CD14-positive monocyte (primary cell): ENCODE data around the gene SMARCE1. TPM values are rescaled to one million over a fixed set of nuclear protein-coding genes. Genes with fewer than 3 reads are reported as not detected.

Experiments used
- DNase-seq, 3 donors: peaks; one replicate each; pipeline ENCODE4 v3.0.0-alpha.2; 2011 to 2022
- H2AFZ ChIP-seq: 2 replicates; pipeline ENCODE4 v1.6.0; 2012; ENCODE audit warnings: mild to moderate bottlenecking, low read depth, low read length, inconsistent platforms; ENCODE audit not compliant: insufficient read depth, poor library complexity, severe bottlenecking
- H3K27ac ChIP-seq, 2 donors: 1 replicate in 1 of 2; 2 replicates in 1 of 2; pipeline ENCODE4 v1.5.1; 2012 to 2013; ENCODE audit warnings: low read length in 2 of 2, control low read depth in 1 of 2, inconsistent platforms in 1 of 2, low read depth in 1 of 2, mild to moderate bottlenecking in 1 of 2
- H3K27me3 ChIP-seq, 2 donors: one replicate each; pipeline versions ENCODE4 v1.6.0 to v1.6.1; 2011 to 2013; ENCODE audit warnings: low read length in 2 of 2; ENCODE audit not compliant: control insufficient read depth in 2 of 2, insufficient read depth in 2 of 2
- H3K36me3 ChIP-seq, 2 donors: replicated peaks in 1 of 2; 1 replicate in 1 of 2; 2 replicates in 1 of 2; pipeline versions ENCODE4 v1.5.1 to v1.6.1; 2012 to 2013; ENCODE audit warnings: low read length in 2 of 2, control low read depth in 1 of 2, inconsistent platforms in 1 of 2, mild to moderate bottlenecking in 1 of 2; ENCODE audit not compliant: insufficient read depth in 2 of 2, control insufficient read depth in 1 of 2
- H3K4me1 ChIP-seq, 2 donors: 1 replicate in 1 of 2; 2 replicates in 1 of 2; pipeline versions ENCODE4 v1.5.1 to v1.6.1; 2012 to 2013; ENCODE audit warnings: low read length in 2 of 2, control low read depth in 1 of 2, inconsistent platforms in 1 of 2, mild to moderate bottlenecking in 1 of 2, moderate library complexity in 1 of 2; ENCODE audit not compliant: insufficient read depth in 2 of 2, control insufficient read depth in 1 of 2
- H3K4me2 ChIP-seq: replicated peaks from 2 replicates; pipeline ENCODE3; 2012; ENCODE audit warnings: low read length, moderate library complexity, mild to moderate bottlenecking; ENCODE audit not compliant: poor library complexity, severe bottlenecking; ENCODE audit errors: extremely low read depth
- H3K4me3 ChIP-seq, 3 experiments: fragments of 200-600 bp in 1 of 3; sonication (generic) in 1 of 3; replicated peaks in 1 of 3; 1 replicate in 2 of 3; 2 replicates in 1 of 3; pipeline ENCODE4 v1.5.1; 2011 to 2013; ENCODE audit warnings: low read length in 3 of 3, mild to moderate bottlenecking in 3 of 3, control low read depth in 2 of 3, low read depth in 2 of 3, inconsistent platforms in 1 of 3, moderate library complexity in 1 of 3
- H3K79me2 ChIP-seq: 2 replicates; pipeline ENCODE4 v1.6.0; 2012; ENCODE audit warnings: mild to moderate bottlenecking, control low read depth, inconsistent platforms, low read length, moderate library complexity; ENCODE audit not compliant: insufficient read depth
- H3K9ac ChIP-seq: 2 replicates; pipeline ENCODE4 v1.6.0; 2017; ENCODE audit warnings: low read length, mild to moderate bottlenecking; ENCODE audit not compliant: insufficient read depth, poor library complexity, severe bottlenecking
- H3K9me3 ChIP-seq, 2 donors: replicated peaks in 1 of 2; 1 replicate in 1 of 2; 2 replicates in 1 of 2; pipeline versions ENCODE4 v1.5.1 to v1.6.1; 2012 to 2013; ENCODE audit warnings: low read length in 2 of 2, control low read depth in 1 of 2; ENCODE audit not compliant: control insufficient read depth in 1 of 2, insufficient read depth in 1 of 2
- H4K20me1 ChIP-seq: 2 replicates; pipeline ENCODE4 v1.6.0; 2012; ENCODE audit warnings: mild to moderate bottlenecking, low read length, control low read depth, moderate library complexity; ENCODE audit not compliant: insufficient read depth
- H3K27ac Mint-ChIP-seq, 7 donors: one replicate each; pipeline ENCODE4 v1.8.0; 2020; ENCODE audit warnings: mild to moderate bottlenecking in 7 of 7, mixed read lengths in 7 of 7, moderate library complexity in 6 of 7, inconsistent platforms in 2 of 7
- H3K27me3 Mint-ChIP-seq, 3 donors: one replicate each; pipeline ENCODE4 v1.8.0; 2021 to 2022; ENCODE audit warnings: low read depth in 3 of 3, mild to moderate bottlenecking in 3 of 3, mixed read lengths in 3 of 3, moderate library complexity in 3 of 3, inconsistent platforms in 1 of 3
- H3K36me3 Mint-ChIP-seq, 2 donors: one replicate each; pipeline ENCODE4 v1.8.0; 2020; ENCODE audit warnings: mixed read lengths in 2 of 2, inconsistent platforms in 1 of 2, mild to moderate bottlenecking in 1 of 2
- H3K4me1 Mint-ChIP-seq: one replicate; pipeline ENCODE4 v1.8.0; 2020; ENCODE audit warnings: mild to moderate bottlenecking, mixed read lengths
- H3K4me3 Mint-ChIP-seq, 2 donors: one replicate each; pipeline ENCODE4 v1.8.0; 2020; ENCODE audit warnings: mild to moderate bottlenecking in 2 of 2, mixed read lengths in 2 of 2, moderate library complexity in 1 of 2
- H3K9me3 Mint-ChIP-seq, 7 donors: one replicate each; pipeline ENCODE4 v1.8.0; 2020 to 2022; ENCODE audit warnings: mixed read lengths in 7 of 7, mild to moderate bottlenecking in 6 of 7, moderate library complexity in 6 of 7, inconsistent platforms in 2 of 7
- CTCF ChIP-seq: fragments of 200-600 bp; IDR thresholded peaks from one replicate; pipeline ENCODE4 v1.8.0; 2022; ENCODE audit warnings: antibody characterized with exemption, mild to moderate bottlenecking
- WGBS: methylation state at CpG from one replicate; pipeline ENCODE4 v1.1.5; 2013; ENCODE audit warnings: missing lambda C conversion rate; ENCODE audit not compliant: insufficient coverage; 5-methylcytosine and 5-hydroxymethylcytosine counted together
- intact Hi-C, 2 donors: fragments of 100-400 bp; cut with micrococcal nuclease; formaldehyde crosslinking; loops; one replicate each; pipeline versions ENCODE4 v1.15.0 to v1.15.1; 2023
- polyA plus RNA-seq, 3 donors: library from polyadenylated mRNA; depleted of rRNA in 1 of 3; unstranded in 2 of 3; stranded (reverse) in 1 of 3; fragments of 300-500 nt in 2 of 3; fragments of >200 nt in 1 of 3; fragmentation: Illumina TruSeq in 2 of 3; gene quantifications; 1 replicate in 2 of 3; 2 replicates in 1 of 3; pipeline ENCODE4 v1.2.3, GENCODE V29; 2012 to 2021

Gene SMARCE1
- polyA plus RNA-seq, 3 donors = 18.6 to 127 (median 119) TPM

GRCh38 chr17:40645291-40645690 is 2.3 kb downstream of the SMARCE1 start:
- H3K36me3 ChIP-seq = peaks cover 43 to 54% of the 10 kb centered on the region in 2 donors
- intact Hi-C loops = no loop called here
- no peak for DNase-seq
- H3K4me1 Mint-ChIP-seq = peaks cover 27% of the 10 kb centered on the region
- no peaks in the 10 kb centered on the region for H3K9me3 Mint-ChIP-seq
- peaks cover 0 to 1% (median 0%) of the 10 kb centered on the region in 3 donors for H3K27me3 Mint-ChIP-seq
- no peak overlapping the region for H3K4me2 ChIP-seq
- no peak overlapping the region for H3K4me3 Mint-ChIP-seq
- no peak for TF ChIP-seq CTCF
- peak overlapping the region in 1 of 7 donors; percentile 24 for H3K27ac Mint-ChIP-seq
- H4K20me1 ChIP-seq = peaks cover 19% of the 10 kb centered on the region
- no peak overlapping the region for H3K9ac ChIP-seq
- H3K4me3 ChIP-seq = no peak overlapping the region
- H3K36me3 Mint-ChIP-seq = peaks cover 35 to 51% of the 10 kb centered on the region in 2 donors
- H3K9me3 ChIP-seq = no peaks in the 10 kb centered on the region
- H3K27ac ChIP-seq = peak overlapping the region in 1 of 2 donors; percentile 6
- H3K4me1 ChIP-seq = peaks cover 17 to 23% of the 10 kb centered on the region in 2 donors
- H2AFZ ChIP-seq = no peak overlapping the region
- peaks cover 65% of the 10 kb centered on the region for H3K79me2 ChIP-seq
- no peaks in the 10 kb centered on the region for H3K27me3 ChIP-seq

GRCh38 chr17:40637931-40638330 is 9.7 kb downstream of the SMARCE1 start:
- Histone ChIP-seq H3K79me2 (peaks cover 45% of the 10 kb centered on the region), H3K9ac (no peak overlapping the region), H3K36me3 (peaks cover 97 to 99% of the 10 kb centered on the region in 2 donors), H2AFZ (no peak overlapping the region), H3K4me3 (no peak overlapping the region), H4K20me1 (peaks cover 35% of the 10 kb centered on the region), H3K4me2 (no peak overlapping the region), H3K27ac (no peak overlapping the region), H3K4me1 (no peaks in the 10 kb centered on the region), H3K27me3 (no peaks in the 10 kb centered on the region), H3K9me3 (no peaks in the 10 kb centered on the region)
- no CpG with 5 or more reads among the region's 2 CpGs for WGBS
- peaks cover 84 to 89% of the 10 kb centered on the region in 2 donors for H3K36me3 Mint-ChIP-seq
- DNase-seq = no peak
- H3K4me3 Mint-ChIP-seq = no peak overlapping the region
- no peaks in the 10 kb centered on the region for H3K9me3 Mint-ChIP-seq
- intact Hi-C loops = no loop called here
- no peak for TF ChIP-seq CTCF
- no peak overlapping the region for H3K27ac Mint-ChIP-seq
- peaks cover 2% of the 10 kb centered on the region for H3K4me1 Mint-ChIP-seq
- peaks cover 0 to 2% (median 0%) of the 10 kb centered on the region in 3 donors for H3K27me3 Mint-ChIP-seq
